Measurements from ENCODE around the gene ZCCHC14. TPM values are rescaled to one million over a fixed set of nuclear protein-coding genes. Genes with fewer than 3 reads are reported as not detected.

Gene ZCCHC14
- total and polyA plus RNA-seq, 2 of the 13 experiments (the other 11 are each of a cell fraction or from before 2014, with no cell fraction given), result 12.4 to 12.5 TPM

- no peak for TF ChIP-seq KDM5A (IDR thresholded peaks at IDR 0.05; ENCODE audit: borderline replicate concordance, low read length)
- TF ChIP-seq RFX3 (CRISPR knock-in tag; IDR thresholded peaks at IDR 0.05), result no peak
- no peak for TF ChIP-seq ATAD3A (CRISPR knock-in tag; IDR thresholded peaks at IDR 0.05)
- TF ChIP-seq ZNF34 (CRISPR knock-in tag; IDR thresholded peaks at IDR 0.05; ENCODE audit: borderline replicate concordance), result no peak; the same call in 1 of the 2 replicates
- peak; percentile 65 for TF ChIP-seq NR0B2 (CRISPR knock-in tag; IDR thresholded peaks at IDR 0.05)
- TF ChIP-seq ZNF343 (CRISPR knock-in tag; IDR thresholded peaks at IDR 0.05), result peak; percentile 93; the same call in 1 of the 2 replicates
- TF ChIP-seq TBP (CRISPR knock-in tag; IDR thresholded peaks at IDR 0.05), result no peak
- peak; percentile 89 for TF ChIP-seq KDM1A (CRISPR knock-in tag; IDR thresholded peaks at IDR 0.05)
- TF ChIP-seq ZSCAN31 (CRISPR knock-in tag; IDR thresholded peaks at IDR 0.05; ENCODE audit: low read depth), result peak; percentile 88
- no peak; the same call in 1 of the 2 replicates for TF ChIP-seq ATF6 (CRISPR knock-in tag; conservative IDR thresholded peaks at IDR 0.05)
- no peak; the same call in 1 of the 2 replicates for TF ChIP-seq SRF (IDR thresholded peaks at IDR 0.05; ENCODE audit: low read depth, low read length)
- TF ChIP-seq, protein P1, sequence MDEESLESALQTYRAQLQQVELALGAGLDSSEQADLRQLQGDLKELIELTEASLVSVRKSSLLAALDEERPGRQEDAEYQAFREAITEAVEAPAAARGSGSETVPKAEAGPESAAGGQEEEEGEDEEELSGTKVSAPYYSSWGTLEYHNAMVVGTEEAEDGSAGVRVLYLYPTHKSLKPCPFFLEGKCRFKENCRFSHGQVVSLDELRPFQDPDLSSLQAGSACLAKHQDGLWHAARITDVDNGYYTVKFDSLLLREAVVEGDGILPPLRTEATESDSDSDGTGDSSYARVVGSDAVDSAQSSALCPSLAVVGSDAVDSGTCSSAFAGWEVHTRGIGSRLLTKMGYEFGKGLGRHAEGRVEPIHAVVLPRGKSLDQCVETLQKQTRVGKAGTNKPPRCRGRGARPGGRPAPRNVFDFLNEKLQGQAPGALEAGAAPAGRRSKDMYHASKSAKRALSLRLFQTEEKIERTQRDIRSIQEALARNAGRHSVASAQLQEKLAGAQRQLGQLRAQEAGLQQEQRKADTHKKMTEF (CRISPR knock-in tag; IDR thresholded peaks at IDR 0.05), result peak; percentile 98
- TF ChIP-seq, protein P2, sequence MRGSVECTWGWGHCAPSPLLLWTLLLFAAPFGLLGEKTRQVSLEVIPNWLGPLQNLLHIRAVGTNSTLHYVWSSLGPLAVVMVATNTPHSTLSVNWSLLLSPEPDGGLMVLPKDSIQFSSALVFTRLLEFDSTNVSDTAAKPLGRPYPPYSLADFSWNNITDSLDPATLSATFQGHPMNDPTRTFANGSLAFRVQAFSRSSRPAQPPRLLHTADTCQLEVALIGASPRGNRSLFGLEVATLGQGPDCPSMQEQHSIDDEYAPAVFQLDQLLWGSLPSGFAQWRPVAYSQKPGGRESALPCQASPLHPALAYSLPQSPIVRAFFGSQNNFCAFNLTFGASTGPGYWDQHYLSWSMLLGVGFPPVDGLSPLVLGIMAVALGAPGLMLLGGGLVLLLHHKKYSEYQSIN (CRISPR knock-in tag; IDR thresholded peaks at IDR 0.05; ENCODE audit: borderline replicate concordance), result no peak
- TF ChIP-seq NR2F6 (IDR thresholded peaks at IDR 0.05), result peak; percentile 81
- TF ChIP-seq NR2F6 (CRISPR knock-in tag; IDR thresholded peaks at IDR 0.05), result peak; percentile 95
- TF ChIP-seq ZNF235 (CRISPR knock-in tag; IDR thresholded peaks at IDR 0.05; ENCODE audit: borderline replicate concordance), result peak; percentile 10; the same call in 1 of the 2 replicates
- 0 out of 2 replicates have a peak, but pooled peaks have one; percentile 60 for TF ChIP-seq ARID2 (CRISPR knock-in tag; IDR thresholded peaks at IDR 0.05; ENCODE audit: borderline replicate concordance)
- TF ChIP-seq RARG (CRISPR knock-in tag; IDR thresholded peaks at IDR 0.05; ENCODE audit: low read depth), result peak; percentile 64; the same call in 1 of the 2 replicates
- TF ChIP-seq, protein P3, sequence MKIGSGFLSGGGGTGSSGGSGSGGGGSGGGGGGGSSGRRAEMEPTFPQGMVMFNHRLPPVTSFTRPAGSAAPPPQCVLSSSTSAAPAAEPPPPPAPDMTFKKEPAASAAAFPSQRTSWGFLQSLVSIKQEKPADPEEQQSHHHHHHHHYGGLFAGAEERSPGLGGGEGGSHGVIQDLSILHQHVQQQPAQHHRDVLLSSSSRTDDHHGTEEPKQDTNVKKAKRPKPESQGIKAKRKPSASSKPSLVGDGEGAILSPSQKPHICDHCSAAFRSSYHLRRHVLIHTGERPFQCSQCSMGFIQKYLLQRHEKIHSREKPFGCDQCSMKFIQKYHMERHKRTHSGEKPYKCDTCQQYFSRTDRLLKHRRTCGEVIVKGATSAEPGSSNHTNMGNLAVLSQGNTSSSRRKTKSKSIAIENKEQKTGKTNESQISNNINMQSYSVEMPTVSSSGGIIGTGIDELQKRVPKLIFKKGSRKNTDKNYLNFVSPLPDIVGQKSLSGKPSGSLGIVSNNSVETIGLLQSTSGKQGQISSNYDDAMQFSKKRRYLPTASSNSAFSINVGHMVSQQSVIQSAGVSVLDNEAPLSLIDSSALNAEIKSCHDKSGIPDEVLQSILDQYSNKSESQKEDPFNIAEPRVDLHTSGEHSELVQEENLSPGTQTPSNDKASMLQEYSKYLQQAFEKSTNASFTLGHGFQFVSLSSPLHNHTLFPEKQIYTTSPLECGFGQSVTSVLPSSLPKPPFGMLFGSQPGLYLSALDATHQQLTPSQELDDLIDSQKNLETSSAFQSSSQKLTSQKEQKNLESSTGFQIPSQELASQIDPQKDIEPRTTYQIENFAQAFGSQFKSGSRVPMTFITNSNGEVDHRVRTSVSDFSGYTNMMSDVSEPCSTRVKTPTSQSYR (CRISPR knock-in tag; IDR thresholded peaks at IDR 0.05; ENCODE audit: borderline replicate concordance), result peak; percentile 59; the same call in 1 of the 2 replicates
These were observed 109.2 kb downstream of the ZCCHC14 start, which contains the start of gene FBXO31 (continued) for GRCh38 chr16:87383505-87384161.

Data from HepG2 (cell line).